BE2C (cell line): Measurements from ENCODE around the gene EXOC1L.

Experiments
- DNase-seq: peaks from one replicate; pipeline ENCODE4 v3.0.0-alpha.2; 2020
- H3K27me3 ChIP-seq: fragments of 250-450 bp; sonication (Bioruptor Pico); 2 replicates; pipeline ENCODE4 v1.5.1; 2020; ENCODE audit warnings: mild to moderate bottlenecking
- H3K36me3 ChIP-seq: fragments of 250-450 bp; sonication (Bioruptor Pico); 2 replicates; pipeline ENCODE4 v1.5.1; 2020; ENCODE audit warnings: mild to moderate bottlenecking
- H3K4me1 ChIP-seq: fragments of 250-450 bp; sonication (Bioruptor Pico); 2 replicates; pipeline ENCODE4 v1.5.1; 2020
- H3K4me3 ChIP-seq: 2 replicates; pipeline ENCODE4 v1.5.1; 2011; ENCODE audit warnings: low read depth, low read length
- H3K9me3 ChIP-seq: fragments of 250-450 bp; sonication (Bioruptor Pico); 2 replicates; pipeline ENCODE4 v1.5.1; 2020
- TF ChIP-seq, protein P1 (sequence below): IDR thresholded peaks from 2 replicates; pipeline ENCODE4 v1.5.1; 2012; ENCODE audit warnings: mild to moderate bottlenecking, low read depth, low read length

EXOC1L gene

DNA sequence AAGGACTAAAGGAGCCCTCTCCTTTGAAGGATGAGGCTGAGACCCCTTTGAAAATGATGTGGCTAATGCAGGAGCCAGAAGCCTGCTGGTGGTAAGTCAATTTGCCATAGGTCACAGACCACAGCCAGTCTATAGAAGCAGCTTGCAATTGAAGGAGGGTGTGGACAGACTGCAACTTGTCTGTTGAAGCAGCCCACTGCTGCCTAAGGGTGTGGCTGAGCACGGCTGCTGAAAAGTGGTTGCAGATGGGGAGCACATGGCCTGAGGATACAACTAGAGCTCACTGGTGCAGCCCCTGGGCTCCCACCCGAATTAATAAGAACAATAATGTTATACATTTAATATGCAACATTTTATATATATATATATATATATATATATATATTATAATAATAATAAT lies 11.4 kb upstream of the EXOC1L start:
- H3K9me3 ChIP-seq: no peaks in the 10 kb centered on the region
- TF ChIP-seq, protein P1, sequence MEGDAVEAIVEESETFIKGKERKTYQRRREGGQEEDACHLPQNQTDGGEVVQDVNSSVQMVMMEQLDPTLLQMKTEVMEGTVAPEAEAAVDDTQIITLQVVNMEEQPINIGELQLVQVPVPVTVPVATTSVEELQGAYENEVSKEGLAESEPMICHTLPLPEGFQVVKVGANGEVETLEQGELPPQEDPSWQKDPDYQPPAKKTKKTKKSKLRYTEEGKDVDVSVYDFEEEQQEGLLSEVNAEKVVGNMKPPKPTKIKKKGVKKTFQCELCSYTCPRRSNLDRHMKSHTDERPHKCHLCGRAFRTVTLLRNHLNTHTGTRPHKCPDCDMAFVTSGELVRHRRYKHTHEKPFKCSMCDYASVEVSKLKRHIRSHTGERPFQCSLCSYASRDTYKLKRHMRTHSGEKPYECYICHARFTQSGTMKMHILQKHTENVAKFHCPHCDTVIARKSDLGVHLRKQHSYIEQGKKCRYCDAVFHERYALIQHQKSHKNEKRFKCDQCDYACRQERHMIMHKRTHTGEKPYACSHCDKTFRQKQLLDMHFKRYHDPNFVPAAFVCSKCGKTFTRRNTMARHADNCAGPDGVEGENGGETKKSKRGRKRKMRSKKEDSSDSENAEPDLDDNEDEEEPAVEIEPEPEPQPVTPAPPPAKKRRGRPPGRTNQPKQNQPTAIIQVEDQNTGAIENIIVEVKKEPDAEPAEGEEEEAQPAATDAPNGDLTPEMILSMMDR: no peak
- H3K27me3 ChIP-seq: no peaks in the 10 kb centered on the region
- peak; percentile 33 for DNase-seq
- H3K4me1 ChIP-seq: no peaks in the 10 kb centered on the region
- no peak overlapping the region for H3K4me3 ChIP-seq
- H3K36me3 ChIP-seq: no peaks in the 10 kb centered on the region

DNA sequence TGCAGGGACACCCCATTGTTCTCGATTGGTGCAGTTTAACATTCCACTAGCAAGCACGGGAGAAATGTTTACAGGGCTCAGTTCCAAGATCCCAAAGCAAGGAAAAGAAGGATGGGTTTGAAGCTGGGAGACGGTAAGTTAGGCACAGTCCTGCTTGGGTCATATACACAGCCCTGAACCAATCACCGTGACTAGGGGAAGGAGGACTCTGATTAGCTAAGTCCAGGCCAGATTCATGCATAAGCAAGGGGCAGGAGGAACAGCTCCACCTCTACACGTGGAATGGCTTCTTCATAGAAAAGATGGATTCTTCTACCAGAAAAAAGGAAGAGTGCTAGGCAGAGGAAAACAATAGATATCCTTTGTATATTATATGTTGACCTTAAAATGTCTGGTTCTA lies 11.0 kb upstream of the EXOC1L start:
- TF ChIP-seq, protein P1: no peak
- DNase-seq: no peak
- H3K9me3 ChIP-seq: no peaks in the 10 kb centered on the region

DNA sequence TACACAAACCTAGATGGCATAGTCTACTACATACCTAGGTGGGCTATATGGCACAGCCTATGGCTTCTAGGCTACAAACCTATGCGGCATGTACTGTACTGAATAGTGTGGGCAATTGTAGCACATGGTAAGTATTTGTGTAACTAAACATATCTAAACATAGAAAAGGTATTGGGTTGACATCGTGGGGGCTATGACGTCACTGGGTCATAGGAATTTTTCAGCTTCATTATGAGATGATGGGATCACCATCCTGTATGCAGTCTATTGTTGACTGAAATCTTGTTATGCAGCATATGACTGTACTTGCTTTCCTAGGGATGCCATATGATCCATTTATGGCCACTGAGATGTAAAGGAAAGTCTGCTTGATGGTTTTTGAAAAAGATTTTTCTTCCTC lies 1.9 kb upstream of the EXOC1L start:
- H3K4me1 ChIP-seq: 0 out of 2 replicates have a peak, but pooled peaks cover 3% of the 10 kb centered on the region
- no peak for DNase-seq
- TF ChIP-seq, protein P1: no peak
- no peaks in the 10 kb centered on the region for H3K36me3 ChIP-seq
- peaks cover 2% of the 10 kb centered on the region; the same call in 1 of the 2 replicates for H3K9me3 ChIP-seq
- H3K27me3 ChIP-seq: peaks cover 5% of the 10 kb centered on the region
- H3K4me3 ChIP-seq: no peak overlapping the region

More for the DNA sequence above, 11.0 kb upstream of the EXOC1L start:
- no peaks in the 10 kb centered on the region for H3K4me1 ChIP-seq
- H3K36me3 ChIP-seq: no peaks in the 10 kb centered on the region
- no peak overlapping the region for H3K4me3 ChIP-seq
- no peaks in the 10 kb centered on the region for H3K27me3 ChIP-seq

DNA sequence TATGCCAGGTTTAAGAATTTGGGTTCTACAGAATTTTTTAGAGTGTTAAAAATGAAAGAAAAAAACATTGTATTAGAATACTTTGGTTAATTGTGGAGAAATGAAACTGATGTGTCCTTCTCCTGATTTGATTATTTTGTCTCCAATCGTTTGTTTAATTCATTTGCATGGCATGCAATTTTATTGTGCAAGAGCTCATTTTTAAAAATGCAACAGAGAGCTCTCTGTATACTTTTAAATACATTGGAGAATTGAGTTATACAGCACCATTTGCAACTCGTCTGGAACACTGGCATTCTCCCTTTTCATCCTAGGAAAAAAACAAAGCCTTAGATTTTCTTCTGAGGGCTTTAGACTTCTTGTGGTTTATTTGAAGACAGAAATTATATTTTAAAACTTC lies 689 bp downstream of the EXOC1L start:
- Histone ChIP-seq H3K36me3 (no peaks in the 10 kb centered on the region), H3K4me1 (0 out of 2 replicates have a peak, but pooled peaks cover 3% of the 10 kb centered on the region), H3K4me3 (peak overlapping the region; percentile 54), H3K27me3 (peaks cover 5% of the 10 kb centered on the region), H3K9me3 (peaks cover 2% of the 10 kb centered on the region; the same call in 1 of the 2 replicates)
- TF ChIP-seq, protein P1: no peak
- DNase-seq: no peak

DNA sequence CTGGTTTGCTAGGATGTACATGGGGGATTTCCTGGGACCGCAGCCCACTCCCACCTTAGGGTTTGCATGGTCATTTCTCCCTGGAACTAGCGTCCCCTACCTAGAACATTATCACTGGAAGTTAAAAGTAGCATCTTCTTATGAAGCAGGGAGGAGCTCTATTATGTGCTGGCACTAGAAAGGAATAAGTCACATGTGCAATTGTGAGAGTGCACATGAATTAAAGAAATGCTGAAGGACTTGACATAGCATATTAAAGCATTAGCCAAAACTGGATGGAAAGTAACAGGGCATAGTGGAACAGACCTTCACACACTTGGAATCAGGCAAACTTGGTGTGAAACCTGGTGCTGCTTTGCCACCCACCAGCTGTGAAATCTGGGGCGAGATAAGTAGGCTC lies 2.7 kb downstream of the EXOC1L start:
- peaks cover 5% of the 10 kb centered on the region for H3K27me3 ChIP-seq
- no peak overlapping the region for H3K4me3 ChIP-seq
- TF ChIP-seq, protein P1: no peak
- H3K9me3 ChIP-seq: peaks cover 2% of the 10 kb centered on the region; the same call in 1 of the 2 replicates
- 0 out of 2 replicates have a peak, but pooled peaks cover 3% of the 10 kb centered on the region for H3K4me1 ChIP-seq
- DNase-seq: no peak
- no peaks in the 10 kb centered on the region for H3K36me3 ChIP-seq

DNA sequence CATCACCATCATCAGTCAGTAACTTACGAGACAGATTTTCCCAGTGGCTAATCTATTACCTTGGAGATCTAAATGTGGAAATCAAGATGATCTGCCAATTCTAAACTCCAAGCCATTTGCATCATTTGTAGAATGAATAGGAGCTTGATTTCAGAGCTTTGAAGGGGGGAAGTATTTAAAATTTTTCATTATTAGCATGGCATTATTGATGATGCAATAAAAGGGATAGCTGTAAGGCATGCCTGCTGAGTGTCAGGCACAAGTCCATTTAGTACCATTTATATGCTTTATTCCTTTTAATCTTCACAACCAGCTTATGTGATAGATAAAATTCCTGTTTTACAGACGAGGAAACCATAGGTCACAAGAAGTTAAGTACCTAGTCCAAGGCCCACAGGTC lies 5.3 kb downstream of the EXOC1L start:
- no peak for DNase-seq
- H3K36me3 ChIP-seq: no peaks in the 10 kb centered on the region
- H3K4me3 ChIP-seq: no peak overlapping the region
- H3K27me3 ChIP-seq: no peaks in the 10 kb centered on the region; the same call in 1 of the 2 replicates
- no peaks in the 10 kb centered on the region for H3K4me1 ChIP-seq
- TF ChIP-seq, protein P1: no peak
- no peaks in the 10 kb centered on the region for H3K9me3 ChIP-seq
